Mucosa of gallbladder (tissue), 1 donor: ENCODE results near the gene SVIL. TPM values are rescaled to one million over a fixed set of nuclear protein-coding genes. Genes with fewer than 3 reads are reported as not detected.

ENCODE experiments used
- DNase-seq: peaks from one replicate; pipeline ENCODE4 v3.0.0-alpha.2; 2020; ENCODE audit warnings: low spot score
- total RNA-seq: library from RNA; stranded (reverse); gene quantifications from one replicate; pipeline ENCODE4 v1.2.1, GENCODE V29; 2021
- donor health status: DM: no; HTN: no; CAD: no.

SVIL gene
- total RNA-seq, 1 donor from 2014 or later = 284 TPM

DNA sequence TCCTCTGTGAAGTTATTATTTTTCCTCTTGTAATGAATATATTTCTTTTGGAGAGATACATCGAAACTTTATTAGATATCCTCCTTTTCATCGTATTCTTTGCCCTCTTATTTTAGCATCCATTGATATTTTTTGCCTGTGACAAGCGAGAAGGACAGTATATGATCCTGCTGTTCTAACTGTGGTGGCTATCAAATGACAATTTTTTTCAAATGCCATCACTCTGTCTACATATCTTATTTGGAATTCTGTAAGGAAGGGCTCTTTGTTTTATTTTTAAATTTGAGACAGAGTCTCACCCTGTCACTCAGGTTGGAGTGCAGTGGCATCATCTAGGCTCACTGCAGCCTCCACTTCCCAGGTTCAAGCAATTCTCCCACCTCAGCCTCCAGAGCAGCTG is 217.4 kb downstream of the SVIL start:
- DNase-seq = no peak

DNA sequence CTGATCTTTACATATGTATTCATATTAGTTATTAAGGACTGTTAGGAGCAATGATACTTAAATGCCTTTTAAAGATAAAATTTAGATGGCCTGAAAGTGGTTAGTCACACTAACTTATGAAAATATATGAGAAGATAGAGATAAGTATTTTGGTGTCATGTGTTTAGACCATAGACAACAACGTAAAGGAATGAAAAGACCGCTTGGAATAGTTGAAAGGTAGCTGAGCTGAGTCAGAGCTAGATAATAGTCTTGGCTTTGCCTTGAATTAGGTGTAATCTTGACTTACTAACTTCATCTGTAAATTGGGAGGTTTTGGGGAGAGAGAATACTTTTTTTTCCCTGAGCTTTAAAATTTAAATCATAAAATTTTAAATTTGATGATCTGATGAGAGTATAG is 218.9 kb downstream of the SVIL start:
- DNase-seq = no peak

DNA sequence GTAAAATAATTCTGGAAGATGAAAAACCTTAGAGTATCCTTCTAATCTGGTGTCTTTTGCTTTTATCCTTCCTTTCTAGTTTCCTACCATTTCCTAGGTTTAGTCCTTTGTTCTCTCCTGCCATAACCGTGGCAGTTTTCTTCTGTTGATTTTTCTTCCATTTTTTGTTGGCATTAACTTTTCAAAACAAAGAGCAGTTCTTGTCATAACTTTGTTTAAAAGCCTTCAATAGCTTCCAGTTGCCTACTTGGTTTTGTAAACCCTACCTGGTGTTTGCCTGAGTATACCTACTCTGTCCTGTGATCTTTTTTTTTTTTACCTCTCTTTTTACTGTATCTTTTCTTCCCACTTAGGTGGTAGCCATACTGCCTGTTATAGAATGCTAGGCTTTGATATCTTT is 220.3 kb downstream of the SVIL start:
- DNase-seq = no peak

DNA sequence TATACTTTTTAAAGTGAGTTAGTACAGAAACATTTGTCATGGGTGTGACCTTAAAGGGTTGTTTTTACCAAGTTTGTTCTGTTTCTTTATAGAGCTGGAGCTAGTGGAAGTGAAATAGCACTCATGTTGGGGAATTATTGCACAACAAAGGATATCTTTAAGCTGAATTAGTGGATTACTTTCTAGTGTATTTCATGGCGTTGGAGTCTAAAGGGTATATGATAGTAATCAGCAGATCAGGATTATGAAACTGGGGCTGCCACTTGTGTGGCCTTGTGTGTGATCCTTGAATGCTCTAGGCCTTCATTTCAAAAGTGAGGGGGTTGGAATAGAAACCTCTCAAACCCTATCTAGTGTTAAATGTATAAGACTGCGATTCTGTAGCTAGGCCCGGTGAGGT is 222.3 kb downstream of the SVIL start:
- no peak for DNase-seq

DNA sequence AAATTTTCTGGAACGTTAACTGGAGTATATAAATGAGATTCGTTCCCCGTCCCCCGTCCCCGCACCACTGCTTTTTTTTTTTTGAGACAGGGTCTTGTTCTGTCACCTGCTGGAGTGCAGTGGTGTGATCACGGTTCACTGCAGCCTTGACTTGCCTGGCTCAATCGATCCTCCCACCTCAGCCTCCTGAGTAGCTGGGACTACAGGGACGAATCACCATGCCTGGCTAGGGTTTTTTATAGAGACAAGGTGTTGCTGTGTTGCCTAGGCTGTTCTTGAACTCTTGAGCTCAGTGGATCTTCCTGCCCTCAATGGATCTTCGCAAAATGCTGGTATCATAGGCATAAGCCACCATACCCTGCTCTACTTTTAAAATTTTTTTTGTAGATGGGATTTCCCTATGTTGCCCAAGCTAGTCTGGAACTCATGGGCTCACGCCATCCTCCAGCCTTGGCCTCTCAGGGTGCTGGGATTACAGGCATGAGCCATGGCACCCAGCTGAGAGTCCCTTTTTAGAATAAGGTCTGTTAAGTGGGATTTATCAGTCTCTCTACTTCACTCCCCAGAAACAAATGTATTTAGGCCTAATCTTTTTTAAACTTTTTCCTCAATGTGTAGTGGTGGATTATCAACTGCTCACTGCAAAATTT is 223.0 kb downstream of the SVIL start:
- DNase-seq = no peak

DNA sequence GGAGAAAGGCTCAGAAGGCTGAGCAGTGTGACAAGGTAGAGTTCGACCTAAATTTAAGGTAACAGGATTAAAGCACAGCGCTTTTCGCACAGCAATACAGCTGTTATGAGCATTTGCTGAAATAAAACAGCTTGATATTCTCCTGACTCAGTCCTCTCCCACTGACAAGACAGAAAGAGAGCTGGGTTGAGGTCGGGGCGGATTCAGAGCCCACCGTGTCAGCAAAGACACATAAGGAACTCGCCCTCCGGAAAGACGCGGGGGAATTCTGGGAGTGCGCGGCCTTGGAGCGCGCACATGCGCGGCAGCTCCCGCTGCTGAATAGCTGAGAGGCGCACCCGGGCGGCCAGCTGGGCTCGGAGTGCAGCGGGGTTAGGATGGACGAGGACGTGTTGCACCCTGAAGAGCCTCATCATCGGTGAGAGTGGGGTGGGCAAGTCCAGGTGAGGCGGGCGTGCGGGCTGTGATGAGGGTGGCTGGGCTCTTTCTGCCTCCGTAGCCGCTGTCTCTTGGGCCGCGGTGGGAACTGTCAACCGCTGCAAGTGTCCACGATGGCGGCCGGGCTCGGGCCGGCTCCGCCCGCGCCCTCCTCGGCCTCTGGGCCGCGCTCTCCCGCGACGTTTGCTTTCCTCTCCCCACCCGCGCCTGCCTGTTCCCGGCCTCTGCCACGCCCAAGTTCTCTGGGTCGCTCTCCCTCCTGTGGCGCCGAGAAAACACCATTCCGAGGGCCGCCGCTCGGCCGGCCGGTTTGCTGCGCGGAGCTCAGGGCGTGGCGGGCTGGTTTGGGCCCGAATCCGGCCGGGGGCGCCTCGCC is 225.3 kb downstream of the SVIL start:
- DNase-seq = peak; percentile 75

DNA sequence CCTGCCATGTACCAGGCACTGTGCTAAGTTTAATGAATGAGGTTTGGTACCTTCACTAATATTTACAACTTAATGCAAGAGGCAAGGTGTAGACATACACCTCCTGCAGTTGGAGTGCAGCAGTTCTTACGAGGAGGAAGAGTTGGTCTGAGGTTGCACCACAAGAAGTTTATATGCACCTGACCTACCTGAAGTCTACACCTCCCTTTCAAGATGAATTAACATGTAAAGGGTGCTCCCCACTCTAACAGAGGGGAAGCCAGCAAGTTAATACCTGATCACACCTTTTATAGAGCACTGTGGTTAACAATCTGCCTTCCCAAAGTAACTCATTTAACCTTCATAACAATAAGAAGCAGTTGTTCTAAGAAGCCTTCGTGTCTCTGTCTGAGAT is 225.9 kb downstream of the SVIL start:
- DNase-seq = no peak
